ENCODE measurements around the gene TRNT1.

The TRNT1 gene

GRCh38 chr3:3089017-3089416 is 37.7 kb upstream of the TRNT1 start:
- Histone ChIP-seq H3K27ac (ENCODE audit: poor library complexity, severe bottlenecking) (no peak overlapping the region), H3K36me3 (ENCODE audit: low read depth) (no peaks in the 10 kb centered on the region), H3K27me3 (ENCODE audit: insufficient read depth, poor library complexity, severe bottlenecking) (no peaks in the 10 kb centered on the region), H3K9me3 (ENCODE audit: severe bottlenecking) (no peaks in the 10 kb centered on the region), H3K4me1 (ENCODE audit: insufficient read depth, poor library complexity, severe bottlenecking) (no peaks in the 10 kb centered on the region), H3K4me3 (ENCODE audit: severe bottlenecking) (no peak overlapping the region)
- TF ChIP-seq CTCF (IDR thresholded peaks at IDR 0.05; ENCODE audit: poor library complexity, severe bottlenecking), result no peak
- DNase-seq (ENCODE audit: low spot score) (no peak), ATAC-seq (ENCODE audit: low read depth) (no peak)

- DNase-seq (ENCODE audit: low spot score), result no peak
- no peaks in the 10 kb centered on the region for H3K27me3 ChIP-seq (ENCODE audit: insufficient read depth, poor library complexity, severe bottlenecking)
Measured at GRCh38 chr3:3097958-3098357, 28.8 kb upstream of the TRNT1 start.

GRCh38 chr3:3101660-3102458 is 24.9 kb upstream of the TRNT1 start:
- ATAC-seq (ENCODE audit: low read depth), result no peak
- no peak overlapping the region for H3K4me3 ChIP-seq (ENCODE audit: severe bottlenecking)

More at GRCh38 chr3:3097958-3098357, 28.8 kb upstream of the TRNT1 start:
- no peak overlapping the region for H3K4me3 ChIP-seq (ENCODE audit: severe bottlenecking)
- ATAC-seq (ENCODE audit: low read depth), result no peak
- no peaks in the 10 kb centered on the region for H3K9me3 ChIP-seq (ENCODE audit: severe bottlenecking)
- H3K4me1 ChIP-seq (ENCODE audit: insufficient read depth, poor library complexity, severe bottlenecking), result no peaks in the 10 kb centered on the region
- no peak for TF ChIP-seq CTCF (IDR thresholded peaks at IDR 0.05; ENCODE audit: poor library complexity, severe bottlenecking)
- H3K36me3 ChIP-seq (ENCODE audit: low read depth), result no peaks in the 10 kb centered on the region
- no peak overlapping the region for H3K27ac ChIP-seq (ENCODE audit: poor library complexity, severe bottlenecking)

GRCh38 chr3:3102751-3103150 is 24.0 kb upstream of the TRNT1 start:
- no peaks in the 10 kb centered on the region for H3K27me3 ChIP-seq (ENCODE audit: insufficient read depth, poor library complexity, severe bottlenecking)
- peaks cover 2% of the 10 kb centered on the region for H3K9me3 ChIP-seq (ENCODE audit: severe bottlenecking)
- H3K36me3 ChIP-seq (ENCODE audit: low read depth), result no peaks in the 10 kb centered on the region
- no peak for DNase-seq (ENCODE audit: low spot score)
- H3K27ac ChIP-seq (ENCODE audit: poor library complexity, severe bottlenecking), result no peak overlapping the region
- no peak for TF ChIP-seq CTCF (IDR thresholded peaks at IDR 0.05; ENCODE audit: poor library complexity, severe bottlenecking)
- no peaks in the 10 kb centered on the region for H3K4me1 ChIP-seq (ENCODE audit: insufficient read depth, poor library complexity, severe bottlenecking)
- no peak for ATAC-seq (ENCODE audit: low read depth)
- H3K4me3 ChIP-seq (ENCODE audit: severe bottlenecking), result no peak overlapping the region

More at GRCh38 chr3:3101660-3102458, 24.9 kb upstream of the TRNT1 start:
- Histone ChIP-seq H3K36me3 (ENCODE audit: low read depth) (no peaks in the 10 kb centered on the region), H3K27me3 (ENCODE audit: insufficient read depth, poor library complexity, severe bottlenecking) (no peaks in the 10 kb centered on the region), H3K27ac (ENCODE audit: poor library complexity, severe bottlenecking) (no peak overlapping the region), H3K9me3 (ENCODE audit: severe bottlenecking) (peaks cover 2% of the 10 kb centered on the region), H3K4me1 (ENCODE audit: insufficient read depth, poor library complexity, severe bottlenecking) (no peaks in the 10 kb centered on the region)
- DNase-seq (ENCODE audit: low spot score), result no peak
- TF ChIP-seq CTCF (IDR thresholded peaks at IDR 0.05; ENCODE audit: poor library complexity, severe bottlenecking), result no peak

- no peaks in the 10 kb centered on the region for H3K27me3 ChIP-seq (ENCODE audit: insufficient read depth, poor library complexity, severe bottlenecking)
- no peaks in the 10 kb centered on the region for H3K4me1 ChIP-seq (ENCODE audit: insufficient read depth, poor library complexity, severe bottlenecking)
- no peak overlapping the region for H3K4me3 ChIP-seq (ENCODE audit: severe bottlenecking)
- H3K36me3 ChIP-seq (ENCODE audit: low read depth), result no peaks in the 10 kb centered on the region
- H3K27ac ChIP-seq (ENCODE audit: poor library complexity, severe bottlenecking), result no peak overlapping the region
- DNase-seq (ENCODE audit: low spot score), result no peak
- ATAC-seq (ENCODE audit: low read depth), result no peak
- no peak for TF ChIP-seq CTCF (IDR thresholded peaks at IDR 0.05; ENCODE audit: poor library complexity, severe bottlenecking)
- H3K9me3 ChIP-seq (ENCODE audit: severe bottlenecking), result peaks cover 2% of the 10 kb centered on the region
Measured at GRCh38 chr3:3105246-3105645, 21.5 kb upstream of the TRNT1 start.

Data from RWPE2 (cell line).